Esophagus squamous epithelium (tissue), 5 donors: ENCODE results near the gene GMDS. TPM values are rescaled to one million over a fixed set of nuclear protein-coding genes. Genes with fewer than 3 reads are reported as not detected.

Experiments used
- DNase-seq: peaks from one replicate; lab custom pipeline; 2025; lab: John Stamatoyannopoulos, UW
- H3K27ac ChIP-seq, 4 donors: fragments of 200-600 bp; sonication (generic); one replicate each; pipeline ENCODE4 v1.5.1; 2016 to 2019; ENCODE audit warnings: mild to moderate bottlenecking in 1 of 4
- H3K27me3 ChIP-seq, 4 donors: fragments of 200-600 bp; sonication (generic); 1 replicate in 3 of 4; 2 replicates in 1 of 4; pipeline versions ENCODE4 v1.5.1 to v1.6.0; 2017 to 2021; ENCODE audit warnings: antibody characterized with exemption in 1 of 4
- H3K36me3 ChIP-seq, 3 donors: fragments of 200-600 bp; sonication (generic); one replicate each; pipeline ENCODE4 v1.5.1; 2016 to 2019
- H3K4me1 ChIP-seq, 3 donors: fragments of 200-600 bp; sonication (generic); one replicate each; pipeline ENCODE4 v1.5.1; 2017 to 2019
- H3K4me3 ChIP-seq, 4 donors: fragments of 200-600 bp; sonication (generic); 1 replicate in 3 of 4; 2 replicates in 1 of 4; pipeline ENCODE4 v1.5.1; 2016 to 2019; ENCODE audit warnings: mild to moderate bottlenecking in 2 of 4, moderate library complexity in 1 of 4
- H3K9me3 ChIP-seq, 3 donors: fragments of 200-600 bp; sonication (generic); one replicate each; pipeline ENCODE4 v1.5.1; 2016 to 2019
- POLR2A ChIP-seq, 4 donors: fragments of 450-650 bp; IDR thresholded peaks; one replicate each; pipeline ENCODE4 v1.6.1; 2017; ENCODE audit warnings: antibody characterized with exemption in 4 of 4, mild to moderate bottlenecking in 4 of 4, moderate library complexity in 3 of 4
- WGBS, 2 donors: methylation state at CpG; one replicate each; pipeline ENCODE4 v1.1.5; 2018; 5-methylcytosine and 5-hydroxymethylcytosine counted together
- intact Hi-C: fragments of 100-400 bp; cut with DNase I; formaldehyde crosslinking; loops from one replicate; pipeline ENCODE4 v1.15.0; 2022
- total RNA-seq, 4 donors: library from RNA; depleted of rRNA; stranded (reverse); fragments of >200 nt; gene quantifications; one replicate each; pipeline ENCODE4 v1.1.0, GENCODE V29; 2016
- TF ChIP-seq, protein P1 (sequence below), 6 experiments: fragments of 450-650 bp in 4 of 6; fragments of 200-600 bp in 2 of 6; sonication (generic) in 2 of 6; IDR thresholded peaks; one replicate each; pipeline ENCODE4 v1.5.1; 2016 to 2019; ENCODE audit warnings: antibody characterized with exemption in 6 of 6, mild to moderate bottlenecking in 4 of 6, moderate library complexity in 4 of 6
- donor health status: DM: yes; HTN: yes; CAD: no.

Gene GMDS
- total RNA-seq, 4 donors from 2014 or later, result 17.9 to 58.7 (median 36.7) TPM

DNA sequence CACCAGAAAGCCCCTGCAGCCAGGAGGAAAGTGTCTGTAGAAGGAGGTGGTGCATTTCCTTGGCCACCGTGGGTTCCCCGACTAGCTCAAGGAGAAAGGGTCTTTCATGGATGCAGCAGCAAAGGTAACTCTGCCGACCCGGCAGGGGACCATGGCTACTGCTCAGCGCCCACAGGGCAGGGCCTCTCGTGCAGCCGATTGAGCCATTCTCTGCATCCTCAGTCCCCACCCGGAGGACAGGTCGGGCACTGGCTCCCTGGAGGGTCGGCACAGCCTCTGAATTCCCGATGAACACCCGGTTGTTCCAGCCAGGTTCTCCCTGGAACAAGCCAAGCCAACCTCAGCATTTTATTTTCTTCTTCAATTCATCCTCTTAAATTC lies 659.7 kb downstream of the GMDS start:
- WGBS, 2 donors, result 67 to 79% methylated on average over 5 to 6 of the region's 12 CpGs
- TF ChIP-seq POLR2A (IDR thresholded peaks at IDR 0.05), result no peak
- TF ChIP-seq, protein P1, sequence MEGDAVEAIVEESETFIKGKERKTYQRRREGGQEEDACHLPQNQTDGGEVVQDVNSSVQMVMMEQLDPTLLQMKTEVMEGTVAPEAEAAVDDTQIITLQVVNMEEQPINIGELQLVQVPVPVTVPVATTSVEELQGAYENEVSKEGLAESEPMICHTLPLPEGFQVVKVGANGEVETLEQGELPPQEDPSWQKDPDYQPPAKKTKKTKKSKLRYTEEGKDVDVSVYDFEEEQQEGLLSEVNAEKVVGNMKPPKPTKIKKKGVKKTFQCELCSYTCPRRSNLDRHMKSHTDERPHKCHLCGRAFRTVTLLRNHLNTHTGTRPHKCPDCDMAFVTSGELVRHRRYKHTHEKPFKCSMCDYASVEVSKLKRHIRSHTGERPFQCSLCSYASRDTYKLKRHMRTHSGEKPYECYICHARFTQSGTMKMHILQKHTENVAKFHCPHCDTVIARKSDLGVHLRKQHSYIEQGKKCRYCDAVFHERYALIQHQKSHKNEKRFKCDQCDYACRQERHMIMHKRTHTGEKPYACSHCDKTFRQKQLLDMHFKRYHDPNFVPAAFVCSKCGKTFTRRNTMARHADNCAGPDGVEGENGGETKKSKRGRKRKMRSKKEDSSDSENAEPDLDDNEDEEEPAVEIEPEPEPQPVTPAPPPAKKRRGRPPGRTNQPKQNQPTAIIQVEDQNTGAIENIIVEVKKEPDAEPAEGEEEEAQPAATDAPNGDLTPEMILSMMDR (IDR thresholded peaks at IDR 0.05), result no peak
- no peak for DNase-seq
- intact Hi-C loops, result no loop called here
- Histone ChIP-seq H3K4me3 (no peak overlapping the region), H3K36me3 (no peaks in the 10 kb centered on the region), H3K27ac (no peak overlapping the region), H3K27me3 (peaks cover 0 to 51% (median 0%) of the 10 kb centered on the region in 4 donors), H3K4me1 (peaks cover 0 to 37% (median 4%) of the 10 kb centered on the region in 3 donors), H3K9me3 (no peaks in the 10 kb centered on the region)

DNA sequence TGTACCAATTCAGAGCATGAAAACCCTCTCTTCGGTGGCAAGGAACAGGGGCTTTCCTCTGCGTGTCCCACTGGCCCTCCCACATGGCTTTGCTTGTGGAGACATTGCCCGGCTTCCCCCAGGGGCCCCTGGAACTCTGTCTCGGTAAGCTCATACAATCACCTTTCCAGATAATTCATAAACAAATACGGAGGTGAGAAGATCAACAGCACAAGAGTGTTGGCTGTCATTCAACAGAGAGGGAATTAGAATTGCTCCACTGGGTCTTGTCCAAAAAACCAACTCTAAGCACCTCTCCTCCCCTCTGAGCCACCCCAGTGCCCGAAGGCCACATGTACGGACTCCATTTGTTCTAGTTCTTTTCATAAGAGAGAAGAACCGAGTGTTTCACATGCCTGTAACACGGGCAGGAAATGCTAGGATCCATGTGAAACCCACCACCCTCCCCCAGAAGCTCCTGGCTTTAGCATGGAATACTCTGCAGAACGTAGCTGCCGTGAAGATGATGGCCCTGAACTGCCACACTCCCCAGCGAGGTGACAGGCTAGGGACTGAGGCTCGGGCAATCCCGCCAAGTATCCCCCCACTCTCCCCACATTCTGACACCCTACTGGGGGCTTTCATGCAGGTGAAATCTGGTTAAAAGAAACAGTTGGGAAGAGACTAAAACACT lies 660.3 kb downstream of the GMDS start:
- no peak for TF ChIP-seq POLR2A (IDR thresholded peaks at IDR 0.05)
- TF ChIP-seq, protein P1 (IDR thresholded peaks at IDR 0.05), result no peak
- no peak overlapping the region for H3K4me3 ChIP-seq
- intact Hi-C loops, result no loop called here
- 42 to 61% methylated on average over 8 to 14 of the region's 14 CpGs for WGBS, 2 donors
- H3K4me1 ChIP-seq, result peaks cover 0 to 37% (median 4%) of the 10 kb centered on the region in 3 donors
- no peak overlapping the region for H3K27ac ChIP-seq
- peaks cover 0 to 50% (median 0%) of the 10 kb centered on the region in 4 donors for H3K27me3 ChIP-seq
- no peaks in the 10 kb centered on the region for H3K9me3 ChIP-seq
- no peak for DNase-seq
- no peaks in the 10 kb centered on the region for H3K36me3 ChIP-seq

DNA sequence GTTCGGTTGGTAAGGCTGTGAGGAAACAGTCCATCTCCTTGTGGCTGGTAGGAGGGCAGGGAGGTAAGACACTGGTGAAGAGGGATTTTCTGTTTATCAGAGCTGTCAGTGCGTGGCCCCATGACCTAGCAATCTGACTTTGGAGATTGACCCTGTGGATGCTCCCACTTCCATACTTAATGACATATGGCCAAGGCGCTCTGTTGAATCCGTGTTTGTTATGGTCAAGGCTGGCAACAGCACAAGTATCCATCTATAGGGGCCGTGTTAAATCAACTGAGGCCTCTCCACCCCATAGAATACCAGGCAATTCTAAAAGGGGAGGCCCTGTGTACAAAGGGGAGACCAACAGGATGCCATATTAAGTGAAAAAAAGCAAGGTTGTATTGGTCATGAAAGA lies 661.3 kb downstream of the GMDS start:
- WGBS, 2 donors, result 81 to 86% methylated on average over 5 of the region's 5 CpGs
- H3K4me1 ChIP-seq, result peaks cover 0 to 37% (median 4%) of the 10 kb centered on the region in 3 donors

DNA sequence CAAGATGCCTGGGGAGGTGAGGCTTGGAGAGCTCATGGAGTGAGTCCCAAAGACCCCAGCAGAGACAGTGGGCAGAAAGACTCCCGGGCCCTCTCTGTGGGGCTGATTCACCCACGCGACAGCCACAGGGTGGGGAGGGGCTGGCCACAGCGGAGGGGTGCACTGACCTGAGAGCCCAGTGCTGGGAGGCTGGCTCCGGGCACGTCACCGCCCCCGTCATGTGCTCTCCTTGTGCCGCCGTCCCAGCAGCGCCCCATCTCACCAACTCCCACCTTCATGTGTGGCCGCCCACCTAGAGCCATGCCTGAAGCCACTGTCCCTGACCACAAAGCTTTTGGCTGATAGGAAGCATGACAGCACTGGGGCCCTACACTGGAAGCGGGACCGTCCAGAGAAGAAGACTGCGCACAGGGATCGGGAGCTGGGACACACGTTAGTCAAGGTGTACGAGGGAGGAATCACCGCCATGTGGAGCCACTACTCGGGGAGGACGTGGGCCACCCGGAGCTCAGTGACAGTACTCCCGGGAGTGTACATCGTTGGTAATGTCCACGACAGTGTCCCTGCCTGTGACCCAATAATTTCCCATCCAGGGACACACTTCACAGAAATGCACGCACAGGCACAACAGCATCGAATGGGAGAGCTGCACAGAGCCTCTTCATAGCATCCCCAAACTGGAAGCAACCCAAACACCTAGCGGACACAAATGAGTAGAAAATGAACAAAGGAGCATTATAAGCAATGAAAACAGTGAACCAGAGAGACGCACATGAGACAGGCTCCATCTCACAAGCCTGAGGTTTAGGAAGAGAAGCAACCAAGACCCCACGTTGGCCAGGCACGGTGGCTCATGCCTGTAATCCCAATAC lies 664.0 kb downstream of the GMDS start:
- Histone ChIP-seq H3K4me3 (no peak overlapping the region), H3K27ac (no peak overlapping the region), H3K36me3 (no peaks in the 10 kb centered on the region), H3K9me3 (no peaks in the 10 kb centered on the region), H3K27me3 (peaks cover 0 to 33% (median 0%) of the 10 kb centered on the region in 4 donors), H3K4me1 (peaks cover 0 to 17% (median 2%) of the 10 kb centered on the region in 3 donors)
- TF ChIP-seq, protein P1 (IDR thresholded peaks at IDR 0.05), result no peak
- TF ChIP-seq POLR2A (IDR thresholded peaks at IDR 0.05), result no peak
- intact Hi-C loops, result no loop called here
- 87 to 89% methylated on average over 18 to 19 of the region's 31 CpGs for WGBS, 2 donors
- DNase-seq, result no peak

More for the DNA sequence above, 661.3 kb downstream of the GMDS start:
- H3K36me3 ChIP-seq, result no peaks in the 10 kb centered on the region
- no peak overlapping the region for H3K4me3 ChIP-seq
- no peaks in the 10 kb centered on the region for H3K9me3 ChIP-seq
- intact Hi-C loops, result no loop called here
- peaks cover 0 to 40% (median 0%) of the 10 kb centered on the region in 4 donors for H3K27me3 ChIP-seq
- TF ChIP-seq, protein P1 (IDR thresholded peaks at IDR 0.05), result no peak
- TF ChIP-seq POLR2A (IDR thresholded peaks at IDR 0.05), result no peak
- H3K27ac ChIP-seq, result no peak overlapping the region
- DNase-seq, result no peak

DNA sequence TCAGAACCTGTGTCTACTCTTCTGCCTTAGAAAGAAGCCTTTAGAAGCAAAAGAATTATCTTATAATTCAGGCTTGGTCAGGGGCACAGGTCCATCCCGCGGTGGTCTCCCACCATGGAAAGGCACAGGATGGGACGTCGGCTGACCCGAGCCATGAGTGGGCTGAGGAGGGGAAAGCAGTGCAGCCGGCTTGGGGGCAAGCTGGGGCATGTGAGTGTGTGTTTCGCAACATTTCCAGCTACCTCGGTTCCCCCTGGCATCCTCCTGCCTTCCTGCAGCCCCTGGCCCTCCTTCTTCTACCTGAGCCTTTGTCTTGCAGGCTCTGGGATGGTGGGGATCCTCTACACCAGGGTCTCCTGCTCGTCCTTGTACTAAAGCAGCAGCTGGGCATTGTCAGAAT lies 664.8 kb downstream of the GMDS start:
- Histone ChIP-seq H3K27ac (no peak overlapping the region), H3K27me3 (peaks cover 0 to 25% (median 0%) of the 10 kb centered on the region in 4 donors), H3K4me1 (peaks cover 0 to 16% (median 2%) of the 10 kb centered on the region in 3 donors), H3K9me3 (no peaks in the 10 kb centered on the region), H3K36me3 (no peaks in the 10 kb centered on the region), H3K4me3 (no peak overlapping the region)
- DNase-seq, result no peak
- intact Hi-C loops, result no loop called here
- TF ChIP-seq, protein P1 (IDR thresholded peaks at IDR 0.05), result no peak
- TF ChIP-seq POLR2A (IDR thresholded peaks at IDR 0.05), result no peak
- 42 to 67% methylated on average over 5 to 7 of the region's 9 CpGs for WGBS, 2 donors
